GM19238 (cell line): ENCODE results near the gene NMT2.

Experiments used
- DNase-seq: peaks from one replicate; pipeline ENCODE4 v3.0.0; 2011; ENCODE audit warnings: low spot score; ENCODE audit not compliant: insufficient read length

NMT2 gene

DNA sequence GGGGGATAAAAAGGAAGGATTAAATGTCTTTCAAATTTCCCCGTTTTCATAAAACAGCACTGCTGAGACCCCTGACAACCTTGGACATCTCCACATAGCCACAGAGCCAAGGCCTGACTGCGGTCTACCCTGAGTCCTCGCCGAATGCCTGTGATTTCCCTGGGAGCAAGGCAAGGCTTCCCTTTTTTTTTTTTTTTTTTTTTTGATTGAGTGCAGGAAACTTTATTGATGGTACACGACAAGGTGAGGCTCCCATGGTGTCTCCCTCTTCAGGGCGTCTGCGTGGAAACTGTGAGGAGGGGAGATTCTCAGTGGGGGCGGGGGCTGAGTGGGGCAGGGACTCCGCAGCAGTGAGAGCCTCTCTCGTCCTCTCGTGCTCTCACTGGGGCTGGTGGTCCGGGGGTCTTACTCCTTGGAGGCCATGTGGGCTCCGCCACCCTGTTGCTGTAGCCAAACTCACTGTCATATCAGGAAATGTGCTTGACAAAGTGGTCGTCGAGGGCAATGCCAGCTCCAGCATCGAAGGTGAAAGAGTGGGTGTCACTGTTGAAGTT, 75.6 kb downstream of the NMT2 start:
- no peak for DNase-seq

GRCh38 chr10:15091418-15091817, 77.1 kb downstream of the NMT2 start:
- DNase-seq = no peak

GRCh38 chr10:15088428-15089261, 79.8 kb downstream of the NMT2 start, which contains the start of gene ACBD7:
Gene ACBD7, minus strand, starts transcription at chr10:15088776. Its CDS starts 48 bp downstream, at chr10:15088728.
- DNase-seq = peak; percentile 91

DNA sequence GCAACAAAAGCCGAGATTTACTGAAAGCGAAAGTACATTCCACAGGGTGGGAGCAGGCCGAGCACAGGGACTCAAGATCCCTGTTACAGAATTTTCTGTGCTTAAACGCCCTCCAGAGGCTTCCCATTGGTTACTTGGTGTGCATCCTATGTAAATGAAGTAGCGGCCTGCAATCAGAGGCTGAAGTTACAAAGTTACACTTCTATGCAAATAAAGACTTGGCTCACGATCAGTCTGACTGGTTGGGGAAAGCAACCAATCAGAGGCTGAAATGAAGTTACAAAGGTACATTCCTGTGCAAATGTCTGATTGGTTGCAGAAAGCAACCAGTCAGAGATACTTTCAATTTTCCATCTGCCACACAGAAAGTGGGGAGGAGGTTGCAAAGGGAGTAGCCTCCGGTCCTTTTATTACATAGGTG, 84.0 kb downstream of the NMT2 start:
- no peak for DNase-seq

DNA sequence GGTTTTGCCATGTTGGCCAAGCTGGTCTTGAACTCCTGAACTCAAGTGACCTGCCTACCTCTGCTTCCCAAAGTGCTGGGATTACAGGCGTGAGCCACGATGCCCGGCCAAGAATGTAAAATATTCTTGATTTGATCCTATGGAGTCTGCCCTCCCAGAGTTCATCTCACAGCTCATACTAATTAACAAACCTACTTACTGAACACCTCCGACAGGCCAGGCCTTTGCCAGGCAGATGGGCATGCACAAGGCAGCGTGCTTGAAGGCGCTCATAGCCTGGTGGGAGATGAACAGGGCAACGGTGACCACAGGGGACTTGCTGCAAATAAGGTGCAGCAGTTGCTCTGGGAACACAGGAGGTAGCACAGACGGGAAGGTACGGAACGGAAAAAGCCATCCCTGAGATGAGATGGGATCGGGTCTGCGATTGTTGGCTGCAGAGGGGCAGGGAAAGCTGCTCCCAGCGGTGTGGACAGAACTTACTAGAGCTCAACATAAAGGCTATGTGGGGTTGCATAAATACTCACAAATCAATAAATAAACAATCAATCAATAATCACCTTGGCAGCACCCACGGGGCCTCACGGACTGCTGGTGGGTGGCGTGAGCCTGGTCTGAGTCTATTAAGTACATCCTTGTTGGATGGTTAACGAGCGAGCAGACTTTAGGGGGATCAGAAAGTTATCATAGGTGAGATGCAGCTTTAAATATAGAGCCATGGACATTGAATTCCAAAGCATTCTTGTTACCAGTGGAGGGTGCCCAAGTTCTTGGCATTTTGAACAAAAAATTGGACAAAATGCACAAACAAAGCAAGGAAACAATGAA, 84.6 kb downstream of the NMT2 start:
- no peak for DNase-seq

- DNase-seq = no peak
Measured at GRCh38 chr10:15075421-15075820, 93.1 kb downstream of the NMT2 start.

GRCh38 chr10:15072358-15072757, 96.1 kb downstream of the NMT2 start:
- no peak for DNase-seq

GRCh38 chr10:15069230-15069629, 99.3 kb downstream of the NMT2 start:
- no peak for DNase-seq

- no peak for DNase-seq
Measured at GRCh38 chr10:15068802-15069201, 99.7 kb downstream of the NMT2 start.

GRCh38 chr10:15067154-15067553, 101.3 kb downstream of the NMT2 start:
- DNase-seq = no peak

DNA sequence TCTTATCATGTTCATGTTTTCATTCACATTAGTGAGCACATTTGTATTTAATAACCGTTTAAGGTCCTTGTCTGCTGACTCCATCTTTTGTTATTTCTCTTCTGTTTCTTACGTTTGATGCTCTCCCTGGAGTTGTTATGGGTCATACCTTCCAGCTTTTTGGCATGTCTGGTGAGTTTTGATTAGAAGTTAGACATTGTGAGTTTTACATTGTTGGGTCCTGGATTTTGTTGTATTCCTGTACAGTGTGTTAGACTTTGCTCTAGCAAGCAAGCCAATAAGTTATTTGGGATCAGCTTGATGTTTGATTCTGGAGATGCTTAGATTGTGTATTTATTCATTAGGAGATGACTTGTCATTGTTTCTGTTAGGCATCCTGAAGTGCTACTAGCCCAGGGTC, 107.9 kb downstream of the NMT2 start:
- DNase-seq = no peak

- DNase-seq = no peak
Measured at GRCh38 chr10:15059914-15060313, 108.6 kb downstream of the NMT2 start.

DNA sequence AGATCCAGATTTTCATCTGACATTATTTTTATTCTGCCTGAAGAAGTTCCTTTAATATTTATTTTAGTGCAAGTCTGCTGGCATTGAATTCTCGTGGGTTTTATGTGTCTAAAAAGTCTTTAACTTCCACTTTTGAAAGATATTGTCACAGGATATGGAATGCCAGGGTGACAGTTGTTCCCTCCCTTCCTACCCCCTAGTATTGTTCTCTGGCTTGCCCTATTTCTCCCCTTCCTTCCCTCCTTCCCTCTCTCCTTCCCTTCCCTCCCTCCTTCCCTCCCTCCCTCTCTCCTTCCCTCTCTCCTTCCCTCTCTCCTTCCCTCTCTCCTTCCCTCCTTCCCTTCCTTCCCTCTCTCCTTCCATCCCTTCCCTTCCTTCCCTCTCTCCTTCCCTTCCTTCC, 109.8 kb downstream of the NMT2 start:
- DNase-seq = no peak
